GM13977 (cell line): Measurements from ENCODE around the gene KCNIP4.

Source experiments
- DNase-seq: peaks from one replicate; pipeline ENCODE4 v3.0.0; 2012; ENCODE audit warnings: low spot score
- in situ Hi-C: fragments of 300-500 bp; cut with MboI; formaldehyde crosslinking; loops from one replicate; pipeline ENCODE4 v1.12.0; 2022; ENCODE audit warnings: low sequenced_read_pairs, low pct_unique_long_range_greater_than_20kb, mixed read lengths, inconsistent platforms; ENCODE audit not compliant: unreplicated experiment
- TF ChIP-seq, protein P1 (sequence below): IDR thresholded peaks from 2 replicates; pipeline ENCODE4 v1.5.1; 2012; ENCODE audit warnings: mild to moderate bottlenecking, control low read depth; ENCODE audit not compliant: insufficient read depth; ENCODE audit errors: extremely low read depth, missing control alignments

The KCNIP4 gene

DNA sequence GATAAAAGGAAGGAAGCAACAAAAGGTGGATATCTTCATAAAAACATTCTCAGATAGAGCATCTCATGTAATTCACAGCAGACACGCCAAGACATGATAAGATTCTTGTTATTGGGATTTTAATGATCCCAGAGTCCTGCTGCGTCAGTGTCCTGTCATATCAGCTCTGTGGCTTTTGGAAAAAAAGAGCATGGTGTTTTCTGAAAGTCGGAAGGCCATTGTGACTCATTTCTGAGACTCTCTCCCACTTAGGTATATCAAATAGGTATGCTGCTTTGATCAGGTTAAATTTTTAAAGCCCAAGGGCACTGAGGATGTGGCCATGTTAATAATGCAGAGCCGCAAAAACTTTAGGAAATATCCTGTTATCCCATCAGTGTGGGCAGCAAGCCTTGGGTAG is 481.0 kb downstream of the KCNIP4 start:
- no peak for DNase-seq
- TF ChIP-seq, protein P1, sequence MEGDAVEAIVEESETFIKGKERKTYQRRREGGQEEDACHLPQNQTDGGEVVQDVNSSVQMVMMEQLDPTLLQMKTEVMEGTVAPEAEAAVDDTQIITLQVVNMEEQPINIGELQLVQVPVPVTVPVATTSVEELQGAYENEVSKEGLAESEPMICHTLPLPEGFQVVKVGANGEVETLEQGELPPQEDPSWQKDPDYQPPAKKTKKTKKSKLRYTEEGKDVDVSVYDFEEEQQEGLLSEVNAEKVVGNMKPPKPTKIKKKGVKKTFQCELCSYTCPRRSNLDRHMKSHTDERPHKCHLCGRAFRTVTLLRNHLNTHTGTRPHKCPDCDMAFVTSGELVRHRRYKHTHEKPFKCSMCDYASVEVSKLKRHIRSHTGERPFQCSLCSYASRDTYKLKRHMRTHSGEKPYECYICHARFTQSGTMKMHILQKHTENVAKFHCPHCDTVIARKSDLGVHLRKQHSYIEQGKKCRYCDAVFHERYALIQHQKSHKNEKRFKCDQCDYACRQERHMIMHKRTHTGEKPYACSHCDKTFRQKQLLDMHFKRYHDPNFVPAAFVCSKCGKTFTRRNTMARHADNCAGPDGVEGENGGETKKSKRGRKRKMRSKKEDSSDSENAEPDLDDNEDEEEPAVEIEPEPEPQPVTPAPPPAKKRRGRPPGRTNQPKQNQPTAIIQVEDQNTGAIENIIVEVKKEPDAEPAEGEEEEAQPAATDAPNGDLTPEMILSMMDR: no peak
- in situ Hi-C loops: no loop called here

DNA sequence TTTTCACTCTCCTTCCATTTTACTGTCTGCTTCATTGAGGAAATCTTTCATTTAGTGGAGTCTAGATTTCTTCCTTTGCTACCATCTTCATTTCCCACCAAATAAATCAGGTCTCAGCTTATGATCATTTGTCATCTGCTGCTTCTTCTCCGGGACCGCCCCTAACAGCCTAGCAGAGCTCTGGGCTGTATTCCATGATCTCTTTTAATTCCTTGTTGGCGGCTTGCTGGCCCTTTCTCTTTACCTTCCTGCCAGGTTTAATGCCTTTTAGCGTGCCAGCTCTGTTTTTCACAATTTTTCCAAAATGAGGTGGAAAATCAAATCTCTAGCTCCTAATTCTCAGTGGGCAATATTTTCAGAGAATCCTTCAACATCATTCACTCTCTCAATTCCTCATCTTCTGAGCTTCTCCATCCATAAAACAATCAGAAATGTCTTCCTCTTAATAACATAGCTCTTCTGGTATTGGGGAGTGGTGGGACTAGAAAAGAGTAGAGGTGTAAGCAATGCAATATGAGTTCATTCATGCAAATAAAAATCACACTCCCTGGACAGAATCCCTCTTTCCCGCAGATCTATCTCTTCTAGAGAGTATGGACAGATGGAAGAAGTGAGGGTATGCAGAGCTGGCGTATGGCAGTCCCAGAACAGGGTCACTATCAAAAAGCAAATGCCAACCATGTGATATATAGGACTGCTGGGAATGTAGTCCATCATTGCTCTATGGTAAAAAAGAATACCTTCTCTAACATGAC is 491.3 kb downstream of the KCNIP4 start:
- TF ChIP-seq, protein P1: no peak
- DNase-seq: no peak
- in situ Hi-C loops: no loop called here

DNA sequence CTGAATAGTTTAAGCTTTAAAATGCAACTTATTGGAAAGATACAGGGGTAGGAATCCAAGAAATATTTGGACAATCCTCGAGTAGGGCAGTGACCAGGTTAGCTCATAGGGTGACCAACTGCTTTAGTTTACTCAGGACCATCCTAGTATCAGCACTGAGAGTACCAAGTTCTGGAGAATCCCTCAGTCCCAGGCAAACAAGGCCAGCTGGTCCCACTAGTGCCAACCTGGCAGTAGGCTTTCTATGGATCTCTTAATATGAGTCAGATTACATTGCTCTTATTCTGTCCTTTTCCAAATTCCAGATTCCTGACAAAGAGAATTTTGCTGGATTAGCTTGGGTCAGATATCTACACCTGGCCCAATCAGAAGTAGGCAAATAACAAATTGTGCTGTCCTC is 493.7 kb downstream of the KCNIP4 start:
- TF ChIP-seq, protein P1: no peak
- no peak for DNase-seq
- in situ Hi-C loops: no loop called here

DNA sequence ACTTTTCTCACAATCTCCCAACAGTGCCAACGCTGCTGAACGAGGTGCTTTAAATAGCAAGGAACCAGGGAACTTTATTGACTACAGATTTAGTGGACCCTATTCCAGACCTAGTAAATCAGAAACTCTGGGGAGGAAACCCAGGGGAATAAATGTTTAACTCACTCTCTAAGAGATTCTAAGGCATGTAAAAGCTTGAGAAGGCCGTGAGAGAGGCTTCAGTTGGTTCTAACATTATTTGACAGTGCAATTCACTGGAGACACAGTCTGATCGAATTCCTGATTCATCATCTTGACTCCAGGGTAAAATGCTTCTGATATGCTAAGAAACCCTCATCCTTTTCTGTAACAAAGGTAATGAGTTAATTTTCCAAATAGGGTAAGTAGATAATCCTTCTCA is 494.4 kb downstream of the KCNIP4 start:
- in situ Hi-C loops: no loop called here
- TF ChIP-seq, protein P1: no peak
- no peak for DNase-seq

DNA sequence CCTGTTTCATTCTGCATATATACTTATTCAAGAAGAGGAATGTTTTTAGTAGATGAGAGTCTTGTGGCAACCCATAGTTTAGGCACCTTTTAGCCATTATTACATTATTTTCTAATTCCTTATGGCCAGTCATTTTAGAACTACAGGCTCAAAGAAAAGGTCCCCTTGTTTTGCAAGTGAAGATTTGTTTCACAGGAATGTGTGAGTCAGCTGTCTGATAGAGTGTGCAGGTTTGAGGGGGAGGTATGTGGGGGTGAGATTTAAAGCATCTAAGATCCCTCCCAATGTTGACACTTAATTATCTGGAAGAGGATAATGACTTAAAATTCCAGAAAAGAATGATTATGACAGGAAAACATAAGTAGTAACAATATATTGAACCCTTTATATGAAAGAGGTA is 495.6 kb downstream of the KCNIP4 start:
- in situ Hi-C loops: no loop called here
- TF ChIP-seq, protein P1: no peak
- DNase-seq: no peak

DNA sequence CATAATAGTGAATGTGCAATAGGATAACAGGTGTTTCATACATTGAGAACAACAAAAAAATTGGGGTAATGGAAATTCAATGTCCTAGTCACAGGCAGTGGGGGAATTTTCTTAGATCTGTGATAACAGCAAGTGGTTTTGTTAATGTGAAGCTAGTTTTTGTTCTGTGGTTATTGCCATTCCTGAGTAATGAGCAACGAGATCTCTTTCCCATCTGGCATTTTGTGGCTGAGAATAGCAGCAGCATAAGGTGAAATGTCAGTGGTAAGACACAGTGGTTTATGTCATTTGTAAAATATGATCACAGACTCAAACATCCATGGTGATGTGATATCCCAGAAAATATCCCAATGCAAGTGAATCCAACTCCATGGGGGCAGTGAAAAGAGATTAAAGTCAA is 497.5 kb downstream of the KCNIP4 start:
- in situ Hi-C loops: no loop called here
- TF ChIP-seq, protein P1: no peak
- DNase-seq: no peak
